H9 (cell line): Measurements from ENCODE around the gene ENPP4. TPM values are rescaled to one million over a fixed set of nuclear protein-coding genes. Genes with fewer than 3 reads are reported as not detected.

Experiments
- DNase-seq: peaks from one replicate; pipeline ENCODE4 v3.0.0-alpha.2; 2017
- H2AFZ ChIP-seq: one replicate; pipeline ENCODE4 v1.6.1; 2013; ENCODE audit warnings: mild to moderate bottlenecking, low read length, control low read depth, moderate library complexity
- H2AK5ac ChIP-seq: 2 replicates; pipeline ENCODE4 v1.6.1; 2013; ENCODE audit warnings: low read length, control low read depth, mixed read lengths; ENCODE audit not compliant: insufficient read length
- H2BK120ac ChIP-seq: one replicate; pipeline ENCODE4 v1.6.1; 2013; ENCODE audit warnings: low read depth, mild to moderate bottlenecking, low read length, control low read depth, inconsistent platforms; ENCODE audit not compliant: poor library complexity, severe bottlenecking
- H2BK12ac ChIP-seq: 2 replicates; pipeline ENCODE4 v1.6.1; 2013; ENCODE audit warnings: low read length, control low read depth, mixed read lengths, low read depth; ENCODE audit not compliant: insufficient read length
- H2BK15ac ChIP-seq: 2 replicates; pipeline ENCODE4 v1.6.1; 2013; ENCODE audit warnings: low read depth, low read length, control low read depth
- H2BK20ac ChIP-seq: one replicate; pipeline ENCODE4 v1.6.1; 2013; ENCODE audit warnings: low read depth, mild to moderate bottlenecking, low read length, control low read depth, inconsistent platforms; ENCODE audit not compliant: poor library complexity, severe bottlenecking
- H2BK5ac ChIP-seq: 2 replicates; pipeline ENCODE4 v1.6.1; 2013; ENCODE audit warnings: low read length, control low read depth, mixed read lengths; ENCODE audit not compliant: insufficient read length
- H3K14ac ChIP-seq: 2 replicates; pipeline ENCODE4 v1.6.1; 2013; ENCODE audit warnings: low read length, control low read depth; ENCODE audit not compliant: insufficient read depth
- H3K18ac ChIP-seq: 2 replicates; pipeline ENCODE4 v1.6.1; 2013; ENCODE audit warnings: low read depth, mild to moderate bottlenecking, mixed read lengths, low read length, control low read depth; ENCODE audit not compliant: insufficient read length
- H3K23ac ChIP-seq: 2 replicates; pipeline ENCODE4 v1.6.1; 2013; ENCODE audit warnings: low read length, control low read depth, mixed read lengths, low read depth; ENCODE audit not compliant: insufficient read length
- H3K23me2 ChIP-seq: 2 replicates; pipeline ENCODE4 v1.6.1; 2013; ENCODE audit warnings: low read depth, mild to moderate bottlenecking, mixed read lengths, low read length, control low read depth; ENCODE audit not compliant: insufficient read length, poor library complexity, severe bottlenecking
- H3K27ac ChIP-seq: 2 replicates; pipeline ENCODE4 v1.5.1; 2013; ENCODE audit warnings: low read length, control low read depth, mixed read lengths, low read depth; ENCODE audit not compliant: insufficient read length
- H3K27me3 ChIP-seq: 2 replicates; pipeline ENCODE4 v1.6.1; 2013; ENCODE audit warnings: low read length, control low read depth, inconsistent platforms; ENCODE audit not compliant: insufficient read depth
- H3K4ac ChIP-seq: 2 replicates; pipeline ENCODE4 v1.6.1; 2013; ENCODE audit warnings: low read depth, mild to moderate bottlenecking, control low read depth, inconsistent platforms, low read length, moderate library complexity
- H3K4me1 ChIP-seq: 2 replicates; pipeline ENCODE4 v1.6.1; 2013; ENCODE audit warnings: low read length, control low read depth, inconsistent platforms; ENCODE audit not compliant: insufficient read depth
- H3K4me2 ChIP-seq: 2 replicates; pipeline ENCODE4 v1.6.1; 2013; ENCODE audit warnings: low read length, control low read depth, mixed read lengths; ENCODE audit not compliant: insufficient read length, insufficient read depth
- H3K56ac ChIP-seq: 2 replicates; pipeline ENCODE4 v1.6.1; 2013; ENCODE audit warnings: low read depth, mild to moderate bottlenecking, mixed read lengths, low read length, control low read depth; ENCODE audit not compliant: insufficient read length
- H3K79me1 ChIP-seq: 2 replicates; pipeline ENCODE4 v1.6.1; 2013; ENCODE audit warnings: low read depth, mild to moderate bottlenecking, moderate library complexity, low read length, control low read depth, inconsistent platforms; ENCODE audit not compliant: insufficient read depth, poor library complexity, severe bottlenecking
- H3K79me2 ChIP-seq: 2 replicates; pipeline ENCODE4 v1.6.1; 2013; ENCODE audit warnings: low read length, control low read depth, inconsistent platforms; ENCODE audit not compliant: insufficient read depth
- H3K9ac ChIP-seq: 2 replicates; pipeline ENCODE4 v1.6.1; 2013; ENCODE audit warnings: low read length, control low read depth, mixed read lengths; ENCODE audit not compliant: insufficient read length; ENCODE audit errors: extremely low read depth
- H3K9me3 ChIP-seq: one replicate; pipeline ENCODE4 v1.6.1; 2013; ENCODE audit warnings: low read depth, low read length, inconsistent platforms; ENCODE audit not compliant: control insufficient read depth
- H3T11ph ChIP-seq: one replicate; pipeline ENCODE4 v1.6.1; 2013; ENCODE audit warnings: mild to moderate bottlenecking, low read length, control low read depth, inconsistent platforms
- H4K20me1 ChIP-seq: one replicate; pipeline ENCODE4 v1.6.1; 2013; ENCODE audit not compliant: control insufficient read depth, insufficient read length, insufficient read depth
- H4K5ac ChIP-seq: 2 replicates; pipeline ENCODE4 v1.6.1; 2013; ENCODE audit warnings: low read depth, mild to moderate bottlenecking, mixed read lengths, low read length, control low read depth; ENCODE audit not compliant: insufficient read length
- H4K8ac ChIP-seq: replicated peaks from 2 replicates; pipeline ENCODE4 v1.6.1; 2013; ENCODE audit warnings: low read length, control low read depth, mixed read lengths, low read depth; ENCODE audit not compliant: insufficient read length
- H4K91ac ChIP-seq: 2 replicates; pipeline ENCODE4 v1.6.1; 2013; ENCODE audit warnings: low read depth, mild to moderate bottlenecking, moderate library complexity, mixed read lengths, low read length, control low read depth; ENCODE audit not compliant: insufficient read length
- H3K27ac Mint-ChIP-seq, 3 experiments: 2 replicates in 2 of 3; 3 replicates in 1 of 3; pipeline ENCODE4 v1.8.0; 2020 to 2021; ENCODE audit warnings: mixed read lengths in 3 of 3, mild to moderate bottlenecking in 1 of 3, moderate library complexity in 1 of 3
- H3K27me3 Mint-ChIP-seq: 2 replicates; pipeline ENCODE4 v1.8.0; 2021; ENCODE audit warnings: low read depth, mild to moderate bottlenecking, moderate library complexity, mixed read lengths
- H3K36me3 Mint-ChIP-seq, 3 experiments: 2 replicates in 2 of 3; 3 replicates in 1 of 3; pipeline ENCODE4 v1.8.0; 2020 to 2021; ENCODE audit warnings: low read depth in 3 of 3, mixed read lengths in 3 of 3; ENCODE audit not compliant: insufficient read depth in 1 of 3
- H3K4me1 Mint-ChIP-seq, 2 experiments: 2 replicates each; pipeline ENCODE4 v1.8.0; 2020; ENCODE audit warnings: mixed read lengths in 2 of 2
- H3K4me3 Mint-ChIP-seq, 2 experiments: 2 replicates in 1 of 2; 3 replicates in 1 of 2; pipeline ENCODE4 v1.8.0; 2020 to 2021; ENCODE audit warnings: mild to moderate bottlenecking in 2 of 2, mixed read lengths in 2 of 2, moderate library complexity in 1 of 2
- H3K9me3 Mint-ChIP-seq, 2 experiments: 2 replicates in 1 of 2; 3 replicates in 1 of 2; pipeline ENCODE4 v1.8.0; 2020; ENCODE audit warnings: mild to moderate bottlenecking in 2 of 2, mixed read lengths in 2 of 2, moderate library complexity in 1 of 2
- WGBS: extraction: QIAGEN DNeasy Blood & Tissue Kit; methylation state at CpG from one replicate; pipeline ENCODE4 v1.1.7; 2013; ENCODE audit warnings: missing lambda C conversion rate, low lambda C conversion rate, mixed read lengths; ENCODE audit not compliant: insufficient read length; ENCODE audit errors: extremely low coverage; 5-methylcytosine and 5-hydroxymethylcytosine counted together
- total RNA-seq: library from RNA; stranded (reverse); gene quantifications from 2 replicates; pipeline ENCODE4 v1.2.1, GENCODE V29; 2021
- TF ChIP-seq, protein P1 (sequence below): fragments of 200-600 bp; sonication (generic); conservative IDR thresholded peaks from 3 replicates; pipeline ENCODE4 v1.8.0; 2021; ENCODE audit warnings: antibody characterized with exemption, mild to moderate bottlenecking

ENPP4 gene
- total RNA-seq, 1 experiment from 2014 or later: 3.2 TPM

DNA sequence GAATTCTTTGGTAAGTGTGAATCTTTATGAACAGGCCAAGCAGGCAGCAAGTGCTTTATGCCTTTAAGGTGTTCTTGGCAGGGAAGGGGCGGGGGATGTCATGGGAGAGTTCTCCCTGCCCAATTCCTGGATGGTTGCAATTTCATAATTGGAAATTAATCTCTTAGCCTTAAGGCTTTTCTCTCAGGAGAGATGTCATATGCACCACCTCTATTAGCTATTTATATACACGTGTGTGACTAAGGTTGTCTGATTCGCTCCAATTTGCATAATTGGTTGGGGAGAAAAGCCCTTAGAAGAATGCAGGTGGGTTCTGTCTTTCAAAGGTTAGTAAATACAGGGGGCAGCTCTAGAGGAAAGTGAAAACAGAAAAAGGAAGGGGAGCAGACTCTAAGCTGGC, 46.2 kb downstream of the ENPP4 start:
- no peak overlapping the region for H2AFZ ChIP-seq
- no peaks in the 10 kb centered on the region for H3K9me3 Mint-ChIP-seq
- no peaks in the 10 kb centered on the region for H3K27me3 ChIP-seq
- H2BK120ac ChIP-seq: no peak overlapping the region
- H4K20me1 ChIP-seq: no peaks in the 10 kb centered on the region
- H4K5ac ChIP-seq: no peak overlapping the region
- peaks cover 7 to 10% of the 10 kb centered on the region in 2 experiments for H3K4me1 Mint-ChIP-seq
- H3K79me1 ChIP-seq: no peaks in the 10 kb centered on the region
- no peak overlapping the region; a peak in 1 of 5 replicates for H3K4me3 Mint-ChIP-seq
- no peak for DNase-seq
- H3K4me2 ChIP-seq: no peak overlapping the region
- no peaks in the 10 kb centered on the region for H3K4me1 ChIP-seq
- H3K27ac ChIP-seq: no peak overlapping the region
- H3T11ph ChIP-seq: no peak overlapping the region
- no peak overlapping the region for H3K23ac ChIP-seq
- H2BK15ac ChIP-seq: no peak overlapping the region
- H3K36me3 Mint-ChIP-seq: no peaks in the 10 kb centered on the region
- no peak overlapping the region for H3K4ac ChIP-seq
- H3K14ac ChIP-seq: no peak overlapping the region
- H3K27me3 Mint-ChIP-seq: no peaks in the 10 kb centered on the region
- H2BK20ac ChIP-seq: no peak overlapping the region
- WGBS: no CpG with 5 or more reads among the region's 3 CpGs
- H3K18ac ChIP-seq: no peak overlapping the region
- no peak overlapping the region for H3K56ac ChIP-seq
- H4K91ac ChIP-seq: no peak overlapping the region
- TF ChIP-seq, protein P1, sequence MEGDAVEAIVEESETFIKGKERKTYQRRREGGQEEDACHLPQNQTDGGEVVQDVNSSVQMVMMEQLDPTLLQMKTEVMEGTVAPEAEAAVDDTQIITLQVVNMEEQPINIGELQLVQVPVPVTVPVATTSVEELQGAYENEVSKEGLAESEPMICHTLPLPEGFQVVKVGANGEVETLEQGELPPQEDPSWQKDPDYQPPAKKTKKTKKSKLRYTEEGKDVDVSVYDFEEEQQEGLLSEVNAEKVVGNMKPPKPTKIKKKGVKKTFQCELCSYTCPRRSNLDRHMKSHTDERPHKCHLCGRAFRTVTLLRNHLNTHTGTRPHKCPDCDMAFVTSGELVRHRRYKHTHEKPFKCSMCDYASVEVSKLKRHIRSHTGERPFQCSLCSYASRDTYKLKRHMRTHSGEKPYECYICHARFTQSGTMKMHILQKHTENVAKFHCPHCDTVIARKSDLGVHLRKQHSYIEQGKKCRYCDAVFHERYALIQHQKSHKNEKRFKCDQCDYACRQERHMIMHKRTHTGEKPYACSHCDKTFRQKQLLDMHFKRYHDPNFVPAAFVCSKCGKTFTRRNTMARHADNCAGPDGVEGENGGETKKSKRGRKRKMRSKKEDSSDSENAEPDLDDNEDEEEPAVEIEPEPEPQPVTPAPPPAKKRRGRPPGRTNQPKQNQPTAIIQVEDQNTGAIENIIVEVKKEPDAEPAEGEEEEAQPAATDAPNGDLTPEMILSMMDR: no peak
- no peaks in the 10 kb centered on the region for H3K79me2 ChIP-seq
- H2AK5ac ChIP-seq: no peak overlapping the region
- no peak overlapping the region for H4K8ac ChIP-seq
- H3K9ac ChIP-seq: no peak overlapping the region
- no peaks in the 10 kb centered on the region for H3K23me2 ChIP-seq
- no peak overlapping the region for H3K27ac Mint-ChIP-seq
- H2BK5ac ChIP-seq: no peak overlapping the region
- no peaks in the 10 kb centered on the region for H3K9me3 ChIP-seq
- no peak overlapping the region for H2BK12ac ChIP-seq
